GM19438 (cell line): Measurements from ENCODE around the gene R3HCC1L.
A peak's percentile ranks its signal among the peaks of the same experiment; 100 is the strongest.

ENCODE experiments used
- ATAC-seq: cut with Tn5 transposase; IDR thresholded peaks from one replicate; pipeline ENCODE4 v1.9.1; 2021; ENCODE audit warnings: low read depth; ENCODE audit not compliant: unreplicated experiment

R3HCC1L gene

DNA sequence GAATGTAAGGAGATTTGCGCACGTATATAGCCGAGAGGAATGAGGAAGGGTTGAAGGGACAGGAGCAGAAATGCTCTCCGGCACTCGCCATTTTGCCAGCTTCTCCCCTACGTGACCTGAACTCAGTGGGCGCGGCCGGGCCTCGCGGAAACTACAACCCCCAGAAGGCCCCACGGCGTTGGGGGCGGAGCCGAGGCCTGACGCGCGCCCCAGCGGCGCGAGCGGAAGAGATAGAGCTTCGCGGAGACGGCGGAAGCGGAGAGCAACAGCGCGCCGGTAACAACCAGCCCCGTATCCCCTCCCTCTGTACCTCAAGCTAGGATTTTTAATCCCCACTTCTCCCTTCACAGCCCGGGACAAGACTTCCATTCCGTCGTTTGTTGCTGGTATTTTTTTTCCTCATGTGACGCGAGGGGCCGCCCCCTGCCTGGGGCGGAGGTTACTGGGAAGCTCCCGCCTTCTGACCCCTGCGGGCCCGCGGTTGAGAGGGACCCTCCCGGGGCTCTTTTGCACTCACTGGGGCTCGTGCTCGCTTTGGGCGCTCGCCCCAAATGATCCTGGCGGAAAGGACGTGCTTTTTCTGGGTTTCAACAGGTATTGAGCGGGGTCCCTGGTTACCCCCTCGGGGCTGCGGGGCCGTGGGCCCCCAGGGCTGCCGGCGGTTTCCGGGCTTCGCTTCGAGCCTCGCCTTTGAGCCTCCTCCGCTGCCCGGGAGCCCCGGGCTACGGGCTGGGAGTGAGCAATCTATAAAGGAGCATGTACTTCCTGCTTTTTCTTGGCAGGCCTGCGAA, at the start of gene R3HCC1L:
TSS of gene R3HCC1L (plus strand) at position 227 of the 791 bp plus-strand sequence. CDS start 73,458 bp downstream, outside the sequence.
- peak; percentile 87 for ATAC-seq

DNA sequence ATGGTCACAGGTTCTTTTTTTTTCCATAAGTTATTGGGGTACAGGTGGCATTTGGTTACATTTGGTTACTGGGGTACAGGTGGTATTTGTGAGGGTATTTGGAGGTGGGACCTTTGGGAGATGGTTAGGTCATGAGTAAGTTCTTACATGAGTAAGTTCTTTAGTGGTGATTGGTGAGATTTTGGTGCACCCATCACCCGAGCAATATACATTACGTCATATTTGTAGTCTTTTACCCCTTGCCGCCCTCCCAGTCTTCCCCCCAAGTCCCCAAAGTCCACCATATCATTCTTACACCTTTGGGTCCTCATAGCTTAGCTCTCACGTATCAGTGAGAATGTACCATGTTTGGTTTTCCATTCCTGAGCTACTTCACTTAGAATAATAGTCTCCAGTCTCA, 49.2 kb upstream of the R3HCC1L start:
- no peak for ATAC-seq

DNA sequence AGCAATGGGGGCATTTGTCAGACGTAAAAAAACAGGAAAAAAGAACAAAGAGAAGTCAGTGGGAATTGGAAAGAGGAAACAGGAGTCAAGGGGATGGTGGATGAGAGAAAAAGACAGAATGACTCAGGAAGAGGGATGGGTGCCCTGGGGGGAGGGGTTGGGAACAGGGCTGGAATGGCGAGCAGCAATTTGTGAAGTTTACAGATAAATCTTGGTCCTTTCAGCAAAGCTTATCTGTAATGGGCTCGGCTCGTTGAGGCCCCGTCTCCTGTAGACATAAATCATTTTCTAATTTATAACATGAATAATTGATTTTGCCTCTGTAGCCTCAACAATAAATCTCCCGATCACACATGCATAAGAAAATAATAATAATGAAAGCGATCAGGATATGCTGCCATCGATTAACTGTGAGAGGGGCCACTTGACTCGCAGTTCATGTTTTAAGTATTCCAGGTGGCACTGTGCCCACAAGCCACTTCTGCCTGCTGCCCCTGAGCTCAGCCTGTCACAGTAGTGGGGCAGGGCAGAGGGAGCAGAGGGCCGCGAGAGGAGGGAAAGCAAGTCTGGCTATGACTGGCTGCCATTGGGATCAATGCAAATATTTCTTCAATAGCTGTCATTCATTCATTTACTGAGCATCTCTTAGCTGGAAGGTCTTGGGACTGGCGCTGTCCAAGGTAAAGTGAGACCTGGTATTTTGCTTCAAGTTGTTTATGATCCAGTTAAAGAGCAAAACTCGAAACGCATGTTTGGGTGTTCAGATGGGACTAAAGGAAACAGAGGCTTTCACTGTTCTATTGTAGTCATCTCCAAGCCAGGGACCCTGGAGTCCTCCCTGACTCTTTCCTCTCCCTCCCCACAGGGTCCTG, 47.4 kb upstream of the R3HCC1L start:
- no peak for ATAC-seq

DNA sequence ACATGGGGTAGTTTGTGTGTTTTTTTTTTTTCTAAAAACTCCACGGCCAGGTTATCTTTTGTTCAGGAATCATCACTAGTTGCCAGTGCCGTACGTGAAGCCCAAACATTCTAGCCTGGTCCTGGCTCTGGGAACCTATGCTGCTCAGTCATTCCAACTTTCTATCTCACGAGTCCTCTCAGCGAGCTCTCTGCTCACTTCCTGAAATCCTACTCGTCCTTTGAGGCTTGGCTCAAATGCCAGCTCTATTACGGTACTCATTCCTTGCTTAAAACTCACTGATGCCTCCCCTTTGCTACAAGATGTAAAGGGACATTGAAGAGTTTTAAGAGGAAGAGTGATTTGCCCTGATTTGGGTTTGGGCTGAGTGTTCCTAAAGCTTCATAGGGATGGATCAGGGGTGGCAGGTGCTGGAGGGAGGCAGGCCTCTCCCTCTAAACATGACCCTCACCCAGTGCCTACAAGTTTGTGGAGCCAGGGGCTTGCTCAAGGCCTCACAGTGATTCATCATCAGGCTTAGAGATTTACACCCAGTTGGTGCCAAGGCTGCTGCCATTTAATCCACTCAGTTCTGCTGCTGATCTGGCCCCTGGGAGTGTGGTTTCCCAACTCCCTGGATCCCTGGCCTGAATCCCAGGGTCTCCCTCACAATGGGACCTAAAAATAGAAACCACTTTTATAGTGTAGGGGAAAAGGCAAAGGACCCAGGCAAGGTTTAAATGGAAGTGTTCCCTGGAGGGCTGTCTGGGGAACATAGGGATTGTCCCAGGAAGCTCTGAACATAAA, 46.1 kb upstream of the R3HCC1L start:
- ATAC-seq, result no peak

DNA sequence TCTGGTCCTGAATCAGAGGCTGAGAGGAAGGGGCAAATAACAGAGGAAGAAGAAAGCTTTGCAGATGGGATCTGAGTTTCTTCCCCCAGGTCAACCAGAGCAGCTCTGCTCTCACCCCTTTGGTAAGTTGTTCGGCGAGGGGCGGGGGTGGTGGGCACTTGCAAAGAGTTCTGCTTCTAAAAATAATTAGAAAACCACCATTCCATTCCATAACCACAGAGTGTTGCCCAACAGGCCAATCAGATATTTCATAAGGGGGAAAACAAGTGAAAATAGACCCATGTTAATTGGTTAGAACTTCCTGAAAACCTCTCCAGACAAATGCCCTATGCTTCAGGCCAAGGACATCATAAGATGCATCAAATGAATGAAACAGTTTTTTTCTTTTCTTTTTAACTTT, 43.6 kb upstream of the R3HCC1L start:
- no peak for ATAC-seq

DNA sequence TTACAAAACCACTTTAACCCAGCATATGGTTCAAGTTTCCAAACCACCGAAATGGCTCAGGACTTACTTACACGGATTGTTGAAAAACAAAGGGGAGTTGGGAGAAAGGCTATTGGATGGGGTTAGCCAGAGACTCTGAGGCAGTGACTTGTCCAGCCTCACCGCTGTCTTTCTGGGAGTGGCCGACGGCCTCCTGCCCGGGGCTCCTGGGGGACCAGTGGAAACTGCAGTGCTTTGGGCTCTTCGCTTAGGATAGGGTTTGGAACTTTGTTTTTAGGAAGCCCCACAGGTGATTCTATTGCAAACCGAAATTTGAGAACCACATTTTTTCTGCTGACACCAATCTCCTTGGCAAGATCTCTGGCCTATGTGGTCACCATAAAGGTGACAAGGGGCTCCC, 38.1 kb upstream of the R3HCC1L start:
- ATAC-seq, result no peak

DNA sequence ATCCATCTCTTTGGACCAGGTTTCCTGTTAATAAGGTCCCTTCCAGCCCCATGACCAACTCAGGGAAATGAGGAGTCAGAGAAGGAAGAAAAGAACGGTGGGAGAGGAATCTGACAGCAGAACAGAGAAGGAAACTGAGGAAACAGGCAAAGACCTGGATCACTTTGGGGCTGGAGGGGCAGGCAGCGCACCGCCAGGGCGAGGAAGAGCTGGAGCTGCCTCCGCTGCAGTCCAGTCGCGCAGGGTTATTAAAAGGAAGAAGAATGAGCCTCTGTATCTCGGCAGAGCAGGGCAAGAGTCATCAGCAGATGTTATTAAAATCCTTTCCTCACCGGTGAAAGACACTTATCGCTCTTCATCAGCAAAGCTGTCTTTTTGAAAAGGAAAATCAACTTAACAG, 37.7 kb upstream of the R3HCC1L start:
- ATAC-seq, result no peak

DNA sequence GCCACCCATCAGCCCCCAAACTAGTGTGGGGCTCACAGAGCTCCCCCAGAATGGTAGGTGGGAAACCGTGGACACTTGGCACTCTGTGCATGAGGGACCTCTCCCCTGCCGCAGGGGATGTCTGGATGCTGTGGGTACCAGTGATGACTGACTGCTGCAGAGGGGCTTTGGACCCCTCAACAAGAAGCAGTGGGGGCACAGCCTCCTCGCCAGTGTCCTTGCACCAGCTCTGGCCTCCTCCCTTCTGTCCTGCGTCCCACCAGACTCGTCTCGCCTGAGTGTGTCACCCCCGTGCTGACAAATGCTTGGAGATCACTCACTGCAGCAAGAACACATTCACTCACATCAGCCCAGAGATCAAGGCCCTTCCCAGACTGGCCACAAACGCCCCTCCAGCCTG, 37.3 kb upstream of the R3HCC1L start:
- ATAC-seq, result no peak

DNA sequence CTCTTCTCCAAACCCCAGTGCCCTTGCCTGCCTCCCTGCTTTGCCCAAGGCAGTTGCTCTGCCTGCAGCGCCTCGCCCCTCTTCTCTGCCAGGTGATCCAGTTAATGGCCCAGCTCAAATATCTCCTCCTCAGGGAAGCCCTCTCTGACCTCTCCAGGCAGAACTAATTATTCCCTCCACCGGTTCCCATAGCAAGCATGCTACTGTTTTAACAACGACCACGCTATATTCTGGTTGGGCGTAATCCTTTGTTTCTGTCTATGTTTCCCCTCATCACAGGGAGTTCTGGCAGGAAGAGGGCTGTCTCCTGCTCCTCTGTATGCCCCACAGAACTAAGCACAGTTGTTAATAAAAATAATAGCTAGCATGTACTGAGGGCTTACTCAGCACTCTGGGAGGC, 36.8 kb upstream of the R3HCC1L start:
- ATAC-seq, result no peak

DNA sequence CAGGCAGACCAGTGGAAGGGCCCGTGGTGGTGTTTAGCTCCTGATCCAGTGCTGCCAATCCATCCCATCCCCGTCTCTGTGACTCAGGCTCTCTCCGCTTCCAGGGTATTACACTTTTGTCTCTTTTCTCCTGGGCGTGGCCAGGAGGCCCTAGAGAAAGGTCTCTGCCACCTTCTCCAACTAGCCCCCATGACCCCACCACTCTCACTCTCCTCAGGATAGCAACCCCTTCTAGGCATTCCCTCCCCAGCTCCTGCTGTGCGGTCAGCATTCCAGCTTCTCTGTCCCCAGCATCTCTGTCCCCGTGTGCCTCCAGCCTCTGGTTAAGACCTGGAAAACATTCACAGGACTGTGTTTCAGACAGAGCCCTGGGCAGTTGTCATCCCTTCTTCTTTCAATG, 36.2 kb upstream of the R3HCC1L start:
- no peak for ATAC-seq

DNA sequence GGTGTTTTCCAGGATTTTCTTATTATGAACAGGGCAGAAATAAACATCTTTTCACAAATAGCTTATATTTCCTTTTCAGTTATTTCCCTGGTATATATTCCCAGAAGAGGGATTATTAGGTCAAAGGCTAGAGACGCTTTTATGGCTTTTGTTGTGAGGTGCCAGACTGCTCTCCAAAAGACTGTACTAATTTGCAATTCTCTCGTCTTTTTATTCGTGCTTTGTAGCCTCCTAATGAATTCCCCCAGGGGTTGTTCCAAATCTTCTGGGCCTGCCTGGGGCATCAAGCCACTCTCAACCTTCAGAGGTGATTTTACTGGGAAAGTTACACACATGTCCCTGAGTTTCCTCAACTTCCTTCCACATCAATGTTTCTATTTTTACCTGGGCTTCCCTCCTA, 34.0 kb upstream of the R3HCC1L start:
- ATAC-seq, result no peak

DNA sequence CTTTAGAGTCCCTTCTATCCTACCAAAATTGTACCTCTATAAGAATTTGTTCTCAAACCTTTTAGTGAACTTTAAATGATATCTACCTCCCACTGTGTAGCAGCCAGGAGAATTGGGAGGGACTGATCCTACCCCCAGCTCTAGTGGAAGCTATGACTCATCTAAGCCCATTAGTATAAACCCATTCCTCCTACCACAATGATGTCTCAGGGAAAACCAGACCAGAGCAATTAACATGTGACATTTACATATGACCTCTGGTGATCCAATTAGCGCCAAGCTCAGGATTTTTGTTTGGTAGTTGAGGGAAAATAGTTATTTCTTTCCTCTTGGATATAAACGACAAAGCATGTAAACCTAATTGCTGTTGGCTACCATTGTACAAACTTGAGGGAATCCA, 33.1 kb upstream of the R3HCC1L start:
- no peak for ATAC-seq

DNA sequence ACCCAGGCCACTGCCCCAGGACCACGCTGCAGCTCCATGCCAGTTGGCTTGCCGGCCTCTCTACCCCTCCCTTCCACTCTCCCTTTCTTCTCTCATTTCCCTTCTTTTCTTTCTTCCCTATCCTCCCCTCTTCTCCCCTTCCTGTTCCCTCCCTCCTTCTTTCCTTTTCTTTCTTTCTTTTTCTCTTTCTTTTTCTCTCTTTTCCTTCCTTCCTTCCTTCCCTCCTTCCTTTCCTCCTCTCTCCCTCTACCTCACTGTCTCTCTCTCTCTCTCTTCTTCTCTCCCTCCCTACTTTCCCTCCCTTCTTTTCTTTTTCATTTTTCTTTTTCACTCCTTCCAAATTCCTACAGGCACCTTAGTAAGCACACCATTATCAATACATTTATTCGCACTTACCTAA, 30.3 kb upstream of the R3HCC1L start:
- no peak for ATAC-seq

DNA sequence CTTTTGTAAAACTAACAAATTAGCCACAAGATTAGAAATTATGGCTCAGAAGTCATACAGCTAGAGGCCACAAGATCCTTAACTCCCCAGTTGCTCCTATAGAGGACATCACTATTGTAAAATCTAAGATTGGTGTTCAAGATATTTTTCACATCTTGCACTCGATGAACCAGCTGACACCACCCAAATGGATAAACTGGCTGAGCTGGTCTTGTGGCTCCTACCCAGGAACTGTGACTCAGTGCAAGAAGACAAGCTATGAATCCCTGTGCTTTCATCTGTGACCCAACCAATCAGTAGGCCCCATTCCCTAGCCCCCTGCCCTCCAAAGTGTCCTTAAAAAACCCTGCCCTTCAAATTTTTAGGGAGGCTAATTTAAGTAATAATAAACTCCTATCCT, 27.9 kb upstream of the R3HCC1L start:
- ATAC-seq, result no peak

DNA sequence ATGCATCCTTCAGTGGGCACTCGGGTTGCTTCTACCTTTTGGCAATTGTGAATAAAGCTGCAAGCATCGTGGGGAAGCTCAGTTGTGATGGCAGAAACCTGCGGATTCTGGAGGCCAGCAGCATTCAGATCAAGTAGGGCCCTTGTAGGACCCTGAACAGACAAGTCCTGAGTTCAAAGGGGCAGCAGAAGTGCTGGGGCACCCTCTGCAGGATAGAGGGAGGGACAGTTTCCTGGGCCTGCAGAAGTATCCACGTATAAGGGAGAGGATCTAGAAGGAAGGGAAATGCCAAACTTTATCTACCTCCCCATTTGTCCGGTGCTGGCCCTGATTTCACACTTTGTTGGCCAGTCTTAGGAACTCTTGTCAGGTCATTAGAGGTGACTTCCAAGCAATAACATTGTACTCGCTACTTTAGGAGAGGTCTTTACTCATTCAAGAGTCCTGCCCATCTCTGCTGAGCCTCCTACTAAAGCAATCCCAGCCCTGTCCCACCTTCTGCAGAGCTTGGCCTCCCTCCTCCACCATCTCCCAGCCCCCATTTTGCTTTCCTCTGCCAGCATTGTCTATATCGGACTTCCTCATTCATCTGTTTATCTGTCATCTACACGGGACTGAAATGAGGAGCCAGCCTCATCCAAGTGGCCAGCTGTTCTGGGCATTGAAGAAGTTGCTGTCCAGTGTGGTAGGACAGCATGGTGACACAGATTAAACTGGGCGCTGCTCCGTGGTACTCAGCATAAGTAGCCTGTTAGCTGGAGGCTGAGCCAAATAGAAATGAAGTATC, 26.6 kb upstream of the R3HCC1L start:
- ATAC-seq, result no peak

DNA sequence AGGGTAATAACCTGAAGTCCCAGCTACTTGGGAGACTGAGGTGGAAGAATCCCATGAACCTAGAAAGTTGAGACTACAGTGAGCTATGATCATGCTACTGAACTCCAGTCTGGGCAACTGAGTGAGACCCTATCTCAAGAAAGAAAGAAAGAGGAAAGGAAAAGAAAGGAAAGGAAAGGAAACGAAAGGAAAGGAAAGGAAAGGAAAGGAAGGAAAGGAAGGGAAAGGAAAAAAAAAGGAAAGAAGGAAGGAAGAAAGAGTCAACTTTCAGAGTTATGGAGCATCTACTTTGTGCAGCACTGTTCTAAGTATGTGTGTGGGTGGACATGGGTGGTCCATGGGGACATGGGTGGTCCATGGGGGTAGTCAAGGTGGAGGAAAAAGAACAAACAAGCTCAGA, 24.1 kb upstream of the R3HCC1L start:
- no peak for ATAC-seq

DNA sequence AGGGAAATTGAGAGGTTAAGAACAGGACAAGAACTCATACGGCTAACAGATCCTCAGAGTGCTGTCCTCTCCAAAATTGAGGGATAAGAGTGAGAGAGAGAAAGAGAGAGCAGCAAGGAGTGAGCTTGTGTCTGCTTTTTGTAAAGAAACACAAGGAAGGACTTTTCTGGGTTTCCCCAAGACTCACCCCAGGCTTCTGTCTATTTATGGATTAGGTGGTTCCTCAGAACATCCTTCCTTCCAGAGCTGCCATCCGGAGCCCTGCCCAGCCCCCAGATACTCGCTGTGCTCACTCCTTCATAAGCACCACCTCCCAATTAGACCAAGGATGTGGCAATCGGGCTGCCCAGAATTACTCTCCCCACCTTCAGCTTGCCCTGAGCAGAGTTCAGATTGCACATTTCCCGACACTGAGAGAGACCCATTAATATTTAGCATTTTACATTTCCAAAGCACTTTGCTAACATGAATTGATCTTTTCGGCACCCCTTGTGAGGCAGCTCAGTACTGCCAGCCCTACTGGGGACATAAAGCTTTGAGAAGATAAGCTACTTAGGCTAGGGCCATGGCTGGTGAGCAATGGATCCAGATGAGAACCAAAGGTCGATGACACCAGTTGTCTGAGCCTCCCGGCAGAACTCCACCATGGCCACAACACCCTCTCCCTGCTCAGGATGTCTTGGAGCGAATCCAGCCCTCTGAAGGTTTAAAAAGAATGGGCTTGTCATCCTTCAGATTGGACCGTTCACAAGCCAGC, 19.2 kb upstream of the R3HCC1L start:
- no peak for ATAC-seq

DNA sequence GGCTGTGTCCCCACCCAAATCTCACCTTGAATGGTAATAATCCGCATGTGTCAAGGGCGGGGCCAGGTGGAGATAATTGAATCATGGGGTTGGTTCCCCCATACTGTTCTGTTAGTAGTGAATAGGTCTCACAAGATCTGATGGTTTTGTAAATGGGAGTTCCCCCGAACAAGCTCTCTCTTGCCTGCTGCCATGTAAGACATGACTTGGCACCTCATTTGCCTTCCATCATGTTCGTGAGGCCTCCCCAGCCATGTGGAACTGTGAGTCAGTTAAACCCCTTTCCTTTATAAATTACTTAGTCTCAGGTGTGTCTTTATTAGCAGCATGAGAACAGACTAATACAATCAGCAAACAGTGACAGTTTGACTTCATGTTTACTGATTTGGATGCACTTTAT, 14.6 kb upstream of the R3HCC1L start:
- no peak for ATAC-seq

DNA sequence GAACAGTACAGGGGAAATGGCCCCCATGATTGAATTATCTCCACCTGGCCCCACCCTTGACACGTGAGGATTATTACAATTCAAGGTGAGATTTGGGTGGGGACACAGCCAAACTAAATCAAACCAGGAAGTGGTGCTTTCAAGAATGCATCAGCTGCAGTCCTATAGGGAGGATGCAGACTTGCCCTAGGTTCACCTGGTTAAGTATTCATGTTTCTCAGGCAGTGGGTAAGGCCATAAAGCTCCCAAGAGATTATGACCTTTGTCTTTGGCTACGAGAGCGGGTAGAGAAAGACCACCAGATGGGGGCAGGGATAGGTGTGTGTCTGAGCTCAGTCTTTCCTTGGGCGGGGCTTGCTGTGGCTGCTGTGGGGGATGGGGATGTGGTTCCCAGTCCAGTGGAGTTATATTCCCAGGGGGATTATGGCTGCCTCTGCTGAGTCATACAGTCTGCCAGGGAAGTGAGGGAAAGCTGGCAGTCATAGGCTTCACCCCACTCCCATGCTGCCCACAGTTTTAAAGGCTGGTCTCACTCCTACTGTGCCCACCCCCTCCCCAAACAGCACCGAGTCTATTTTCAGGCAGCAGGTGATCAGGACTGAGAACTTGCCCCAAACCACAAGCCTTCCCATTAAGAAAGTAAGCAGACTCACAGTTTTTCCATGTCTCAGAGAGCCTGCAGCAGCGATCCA, 8.4 kb upstream of the R3HCC1L start:
- no peak for ATAC-seq
